Suppressor macrophage (primary cell): Measurements from ENCODE around the gene SMIM14.
"Not testable (repeated sequence)": the region's sequence is repeated elsewhere in the genome, so short reads cannot be mapped to it uniquely, and the experiment has no call there.

Source experiments
- DNase-seq, 4 experiments: peaks; one replicate each; pipeline ENCODE4 v3.0.0-alpha.2; 2020 to 2022

Gene SMIM14

GRCh38 chr4:39642885-39643552, 4.4 kb upstream of the SMIM14 start:
- peak in 3 of 4 experiments; percentile 27 to 47 (median 45) for DNase-seq

DNA sequence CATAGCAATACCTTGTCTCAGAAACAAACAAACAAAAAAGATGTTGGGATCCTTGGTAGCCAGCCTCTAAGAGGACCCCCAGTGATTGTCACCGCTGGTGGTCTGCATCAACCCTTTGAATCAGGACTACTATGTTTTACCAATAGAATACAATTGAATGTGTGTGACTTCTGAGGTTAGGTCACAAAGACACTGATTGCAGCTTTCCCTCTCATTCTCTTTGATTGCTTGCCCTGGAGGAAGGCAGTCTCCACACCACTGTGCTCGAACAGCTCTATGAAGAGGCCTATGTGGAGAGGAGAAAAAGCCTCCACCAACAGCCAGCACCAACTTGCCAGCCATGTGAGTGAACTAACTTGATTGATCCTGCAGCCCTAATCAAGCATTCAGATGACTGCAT, 2.8 kb upstream of the SMIM14 start:
- DNase-seq = no peak

- peak; percentile 47 to 72 (median 62) for DNase-seq
Observed at GRCh38 chr4:39637586-39638353, 895 bp downstream of the SMIM14 start.

GRCh38 chr4:39637221-39637585, 1.5 kb downstream of the SMIM14 start:
- DNase-seq = no peak

- DNase-seq = peak in 3 of 4 experiments; percentile 26 to 37 (median 37)
Observed at GRCh38 chr4:39636531-39637184, 2.0 kb downstream of the SMIM14 start.

GRCh38 chr4:39635023-39635422, 3.6 kb downstream of the SMIM14 start:
- DNase-seq = no peak

GRCh38 chr4:39631700-39632079, 7.0 kb downstream of the SMIM14 start:
- DNase-seq = no peak

DNA sequence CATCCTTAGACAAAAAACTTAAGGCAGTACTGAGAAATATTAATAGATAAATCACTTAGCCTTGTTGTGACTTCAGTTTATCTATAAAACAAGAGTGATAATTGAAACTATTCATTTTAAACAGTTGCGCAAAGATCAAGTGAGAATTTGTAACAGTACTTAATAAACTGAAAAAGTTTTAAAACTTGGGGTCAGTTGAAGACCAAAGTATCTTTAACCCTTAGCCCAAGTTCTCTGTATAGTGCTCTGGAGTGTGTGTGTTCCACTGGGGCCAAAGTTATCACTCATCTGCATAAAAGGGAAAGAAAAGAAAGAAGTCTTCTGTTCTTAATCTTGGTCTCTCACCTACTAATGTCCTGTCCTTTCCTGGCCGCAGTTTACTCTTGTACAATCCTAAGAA, 11.3 kb downstream of the SMIM14 start:
- no peak for DNase-seq

- DNase-seq = no peak
Observed at GRCh38 chr4:39626913-39627312, 11.8 kb downstream of the SMIM14 start.

GRCh38 chr4:39626261-39626660, 12.4 kb downstream of the SMIM14 start:
- peak; percentile 56 to 82 (median 68) for DNase-seq

DNA sequence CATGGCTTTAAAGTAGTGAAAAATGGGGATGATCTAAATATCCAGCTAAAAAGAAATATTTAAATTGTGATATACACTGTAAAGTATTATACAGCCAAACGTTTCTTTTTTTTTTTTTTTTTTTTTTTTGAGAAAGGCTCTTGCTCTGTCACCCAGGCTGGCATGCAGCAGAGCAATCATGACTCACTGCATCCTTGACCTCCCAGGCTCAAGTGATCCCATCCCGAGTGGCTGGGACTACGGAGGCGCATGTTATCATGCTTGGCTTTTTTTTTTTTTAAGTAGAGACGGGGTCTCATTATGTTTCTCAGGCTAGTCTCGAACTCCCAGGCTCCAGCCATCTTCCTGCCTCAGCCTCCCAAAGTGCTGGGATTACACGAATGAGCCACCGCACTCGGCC, 17.1 kb downstream of the SMIM14 start:
- DNase-seq = peak in 3 of 4 experiments; percentile 21 to 49 (median 46)

DNA sequence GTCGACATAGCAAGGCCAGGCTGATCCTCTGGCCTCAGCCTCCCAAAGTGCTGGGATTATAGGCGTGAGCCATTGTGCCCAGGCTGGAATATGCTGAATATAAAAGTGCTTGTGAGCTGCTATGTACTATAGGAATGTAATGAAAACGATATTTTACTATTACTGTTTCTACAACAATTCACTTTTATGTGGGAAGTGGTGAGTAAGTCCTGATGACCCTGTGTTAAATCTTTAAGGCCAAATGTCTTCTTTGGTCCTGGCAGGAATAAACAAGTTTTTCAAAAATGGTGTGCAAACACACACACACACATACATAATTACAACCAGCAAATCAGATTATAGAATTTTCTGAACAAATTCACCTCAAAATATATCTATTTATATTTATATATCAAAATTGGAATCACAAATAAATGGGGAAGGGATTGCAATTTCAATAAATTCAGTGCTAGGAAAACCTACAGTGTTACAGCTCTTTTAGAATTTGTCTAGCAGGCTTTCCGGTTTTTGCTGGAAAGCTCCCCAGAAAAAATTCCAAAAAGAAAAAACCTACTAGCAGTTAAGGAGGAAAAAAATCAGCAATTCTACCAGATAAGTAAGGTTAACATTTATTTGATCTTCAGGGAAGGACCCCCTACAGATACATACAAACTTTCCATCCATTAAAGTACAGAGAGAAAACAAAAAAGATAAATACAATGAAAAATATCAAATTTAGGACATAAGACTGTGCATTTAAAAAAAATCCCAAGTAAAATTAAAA, 17.9 kb downstream of the SMIM14 start:
- no peak for DNase-seq

DNA sequence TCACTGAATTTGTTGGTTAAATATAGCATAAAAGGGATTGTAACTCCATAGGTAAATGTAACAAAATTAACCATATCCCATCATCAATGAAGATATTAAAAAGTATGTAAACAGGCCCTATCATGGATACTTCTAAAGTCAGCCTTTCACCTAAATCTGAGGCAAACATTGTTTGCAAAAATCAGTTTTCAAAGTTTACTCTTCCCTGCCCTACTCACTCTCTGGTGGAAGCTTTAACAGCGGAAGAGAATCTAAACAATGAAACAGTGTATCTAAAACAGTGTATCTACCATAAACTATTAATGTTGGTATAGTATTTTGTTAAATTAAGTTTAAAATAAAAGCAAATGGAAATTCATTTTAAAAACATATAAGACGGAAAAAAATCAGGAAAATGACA, 21.1 kb downstream of the SMIM14 start:
- DNase-seq = no peak

DNA sequence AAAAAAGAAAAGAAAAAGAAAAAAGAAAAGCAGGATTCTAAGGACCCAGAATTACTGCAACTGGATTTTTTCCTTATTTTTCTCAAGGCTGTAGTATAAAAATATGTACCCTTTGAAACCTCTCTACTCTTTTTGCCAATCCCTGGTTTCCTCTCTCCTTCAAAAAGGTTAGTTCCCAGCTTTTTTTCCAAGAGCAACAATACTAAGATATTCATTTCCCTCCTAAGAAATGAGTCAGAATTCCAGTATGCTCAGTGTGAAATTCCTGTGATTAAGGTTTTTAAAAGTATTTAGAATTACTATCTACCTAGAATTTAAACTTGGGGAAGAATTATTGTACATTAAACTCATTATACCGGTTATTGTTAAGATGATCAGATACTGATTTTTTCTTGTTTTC, 22.0 kb downstream of the SMIM14 start:
- DNase-seq = no peak

DNA sequence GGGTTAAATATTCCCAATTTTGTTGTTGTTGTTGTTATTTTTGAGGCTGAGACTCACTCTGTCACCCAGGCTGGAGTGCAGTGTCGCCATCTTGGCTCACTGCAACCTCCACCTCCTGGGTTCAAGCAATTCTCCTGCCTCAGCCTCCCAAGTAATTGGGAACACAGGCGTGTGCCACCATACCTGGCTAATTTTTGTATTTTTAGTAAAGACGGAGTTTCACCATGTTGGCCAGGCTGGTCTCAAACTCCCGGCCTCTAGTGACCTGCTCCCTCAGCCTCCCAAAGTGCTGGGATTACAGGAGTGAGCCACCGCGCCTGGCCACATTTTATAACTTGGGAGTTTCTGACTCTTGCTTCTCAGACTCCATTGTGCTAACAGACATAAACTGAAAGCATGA, 22.6 kb downstream of the SMIM14 start:
- DNase-seq = not testable (repeated sequence)

- DNase-seq = no peak
Observed at GRCh38 chr4:39614487-39615162, 24.0 kb downstream of the SMIM14 start.

DNA sequence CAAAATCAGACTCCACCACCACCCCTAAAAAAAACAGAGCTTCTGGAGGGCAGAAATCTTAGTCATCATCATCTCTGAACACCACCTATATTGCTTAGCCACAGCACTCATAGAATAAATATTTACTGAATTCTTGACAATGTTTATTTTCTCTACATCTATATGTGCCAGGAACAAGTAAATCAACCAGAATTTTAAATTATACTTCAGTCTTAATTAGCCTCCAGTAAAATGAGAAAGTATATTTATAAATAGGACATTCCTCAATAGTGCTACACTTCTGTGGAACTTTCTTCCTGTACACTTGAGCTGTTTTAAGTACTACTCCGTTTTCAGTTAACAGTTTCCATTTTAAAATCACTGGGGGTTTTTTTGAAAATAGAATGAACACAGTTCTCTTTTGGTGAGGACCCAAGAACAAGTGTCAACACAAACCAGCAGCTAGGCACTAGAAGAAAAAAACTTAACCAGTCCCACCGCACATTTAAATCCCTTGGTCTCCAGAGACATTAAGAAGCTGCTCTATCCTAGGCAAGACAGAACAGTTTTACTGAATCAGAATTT, 25.5 kb downstream of the SMIM14 start:
- no peak for DNase-seq

- peak; percentile 47 to 64 (median 52) for DNase-seq
Observed at GRCh38 chr4:39609454-39609931, 29.2 kb downstream of the SMIM14 start.

GRCh38 chr4:39608451-39608850, 30.2 kb downstream of the SMIM14 start:
- DNase-seq = peak in 2 of 4 experiments; percentile 39 to 42

DNA sequence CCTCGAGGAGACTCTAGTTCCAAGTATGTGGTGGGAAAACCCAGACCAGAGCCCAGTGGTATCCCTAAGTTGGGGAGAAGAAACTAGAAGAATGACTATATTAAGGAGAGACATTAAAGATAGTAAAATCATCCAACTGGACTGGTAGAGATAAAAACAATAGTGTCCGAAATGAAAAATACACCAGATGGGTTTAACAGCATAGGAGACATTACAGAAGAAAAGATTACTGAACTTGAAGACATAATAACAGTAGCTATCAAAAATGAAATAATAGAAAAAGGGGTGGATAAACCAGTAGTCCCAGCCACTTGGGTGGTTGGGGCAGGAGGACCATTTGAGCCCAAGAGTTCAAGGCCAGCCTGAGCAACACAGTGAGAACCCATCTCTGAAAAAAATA, 31.9 kb downstream of the SMIM14 start:
- DNase-seq = no peak

GRCh38 chr4:39597695-39598381, 40.8 kb downstream of the SMIM14 start:
- DNase-seq = peak in 2 of 4 experiments; percentile 8 to 12
